Effector CD8-positive, alpha-beta T cell (primary cell): ENCODE data around the gene TEKT5.

Experiments
- DNase-seq: peaks from one replicate; lab custom pipeline; 2025; lab: John Stamatoyannopoulos, UW

Gene TEKT5

GRCh38 chr16:10608687-10609401, 85.9 kb downstream of the TEKT5 start:
- DNase-seq, result no peak

DNA sequence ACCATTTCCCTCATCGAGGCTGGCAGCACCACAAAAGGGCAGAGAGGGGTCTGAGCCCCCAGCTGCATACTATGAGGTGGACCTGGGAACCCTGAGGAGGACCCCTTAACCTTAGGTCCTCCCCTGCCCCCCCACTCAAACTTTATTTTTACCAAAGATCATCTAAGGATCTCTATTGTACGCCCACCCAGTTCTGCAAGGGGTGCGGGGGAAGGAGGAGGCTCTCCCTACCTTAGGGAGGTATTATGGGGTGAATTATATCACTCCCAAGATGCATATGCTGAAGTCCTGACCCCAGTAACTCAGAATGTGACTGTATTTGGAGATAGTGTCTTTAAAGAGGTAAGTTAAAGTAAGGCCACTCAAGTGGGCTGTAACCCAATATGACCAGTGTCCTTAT, 87.6 kb downstream of the TEKT5 start:
- DNase-seq, result no peak

DNA sequence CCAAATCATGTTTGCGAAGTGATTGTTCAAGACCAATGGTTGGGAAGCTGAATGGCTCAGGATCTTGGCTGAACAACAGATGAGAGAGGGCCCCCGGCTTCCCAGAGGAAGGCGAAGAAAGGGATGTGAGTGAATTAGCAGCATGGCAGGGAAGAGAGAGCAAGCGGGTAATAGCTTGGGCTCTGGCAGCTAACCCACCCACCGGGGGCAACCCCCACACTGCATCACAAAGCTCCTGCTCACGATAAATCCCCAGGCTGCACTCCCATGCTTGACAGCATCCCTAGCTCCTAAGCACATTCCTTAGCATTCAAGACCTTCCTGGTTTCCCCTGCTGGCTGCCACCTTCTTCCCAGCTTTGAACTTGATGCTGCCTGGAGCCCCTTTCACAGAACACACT, 88.1 kb downstream of the TEKT5 start:
- DNase-seq, result no peak

DNA sequence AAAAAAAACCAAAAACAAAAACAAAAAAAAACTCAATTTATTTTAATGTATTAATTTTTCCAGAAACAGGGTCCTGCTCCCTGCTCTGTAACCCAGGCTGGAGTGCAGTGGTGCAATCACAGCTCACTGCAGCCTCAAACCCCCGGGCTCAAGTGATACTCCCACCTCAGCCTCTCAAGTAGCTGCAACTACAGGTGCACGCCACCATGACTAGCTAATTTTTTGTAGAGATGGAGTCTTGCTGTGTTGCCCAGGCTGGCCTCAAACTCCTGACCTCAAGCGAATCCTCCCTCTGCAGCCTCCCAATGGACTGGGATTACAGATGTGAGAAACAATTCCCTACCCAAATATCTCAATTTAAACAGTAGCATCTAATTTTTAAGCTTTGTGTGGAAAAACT, 89.1 kb downstream of the TEKT5 start:
- DNase-seq, result no peak

DNA sequence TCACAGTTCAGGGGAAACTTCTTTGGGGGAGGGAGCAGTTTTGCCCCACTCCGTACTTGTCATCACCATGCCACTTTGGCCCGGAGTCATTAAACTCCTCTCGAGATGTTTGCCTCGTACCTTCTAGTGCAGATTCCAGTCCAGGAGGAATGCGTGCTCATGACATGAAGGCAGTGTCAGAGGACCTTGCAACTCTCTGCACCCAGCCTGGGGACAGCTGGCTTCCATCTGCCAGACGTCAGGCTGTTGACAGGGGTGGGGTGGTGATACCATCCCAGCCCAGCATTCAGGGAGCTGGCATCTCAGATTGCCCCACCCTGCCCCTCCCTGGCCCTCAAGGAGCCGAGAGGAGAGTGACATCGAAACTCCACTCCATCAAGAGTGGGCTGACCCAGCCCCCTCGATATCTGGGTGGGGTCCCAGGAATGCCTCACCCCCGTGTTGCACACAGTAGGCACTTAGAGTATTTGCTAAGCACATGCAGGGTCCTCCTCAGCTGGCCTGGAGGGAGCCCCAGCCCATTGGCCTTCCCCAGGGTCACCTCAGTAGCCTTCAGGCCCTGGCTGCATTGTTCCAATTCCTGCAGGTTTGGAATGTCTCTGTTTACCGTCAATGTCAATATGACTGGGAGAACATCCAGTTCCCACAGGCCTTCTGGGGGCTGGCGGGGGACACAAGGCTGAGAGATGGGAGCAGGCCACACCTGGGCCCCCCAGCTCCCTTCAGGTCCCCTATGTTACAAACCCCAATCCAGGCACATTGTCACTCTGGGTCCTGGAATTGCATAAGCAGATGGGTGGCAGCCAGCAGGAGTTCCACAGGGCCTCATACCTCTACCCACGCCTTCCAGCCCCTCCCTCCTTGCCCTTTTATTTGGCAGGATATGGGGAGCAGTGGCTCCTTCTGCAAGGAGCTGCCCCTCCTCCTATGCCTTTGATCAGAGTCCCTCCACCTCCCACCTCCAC, 93.0 kb downstream of the TEKT5 start:
- DNase-seq, result no peak

- no peak for DNase-seq
Observed at GRCh38 chr16:10600782-10601443, 93.8 kb downstream of the TEKT5 start.

- DNase-seq, result no peak
Observed at GRCh38 chr16:10599626-10600025, 95.1 kb downstream of the TEKT5 start.

DNA sequence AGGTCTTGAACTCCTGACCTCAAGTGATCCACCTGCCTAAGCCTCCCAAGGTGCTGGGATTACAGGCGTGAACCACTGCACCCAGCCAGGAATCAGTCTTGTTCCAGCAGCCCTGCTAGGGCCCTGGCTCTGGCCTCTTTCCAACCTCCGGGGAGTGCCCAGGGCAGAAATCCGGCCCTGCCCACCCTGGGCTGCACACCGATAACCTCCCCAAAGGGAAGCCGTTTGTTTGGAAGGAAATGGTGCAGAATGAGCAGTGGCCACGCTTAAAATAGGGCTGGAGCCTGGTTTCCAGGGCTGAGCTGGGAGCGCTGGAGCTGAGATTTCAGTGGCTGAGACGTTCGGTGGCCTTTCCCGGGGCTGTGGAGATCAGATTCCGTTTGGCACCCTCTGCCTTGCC, 96.6 kb downstream of the TEKT5 start:
- DNase-seq, result no peak

DNA sequence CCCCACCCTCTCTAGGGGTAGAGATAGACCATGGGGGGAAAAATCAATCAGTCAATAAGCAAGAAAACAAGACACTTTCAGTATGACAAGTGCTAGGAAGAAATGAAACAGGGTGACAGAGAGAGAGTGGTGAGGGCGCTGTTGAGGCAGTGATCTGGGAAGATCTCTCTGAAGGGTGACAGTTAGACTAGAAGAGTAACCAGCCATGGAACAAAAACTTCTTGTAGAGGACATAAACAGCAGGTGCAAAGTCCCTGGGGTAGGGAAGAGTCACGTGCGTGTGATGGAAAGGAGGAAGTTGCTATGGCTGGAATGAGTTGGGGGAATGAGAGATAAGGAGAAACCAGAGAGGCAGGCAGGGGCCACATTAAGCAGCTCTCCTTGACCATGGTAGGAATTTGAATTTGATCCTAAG, 97.5 kb downstream of the TEKT5 start:
- no peak for DNase-seq

DNA sequence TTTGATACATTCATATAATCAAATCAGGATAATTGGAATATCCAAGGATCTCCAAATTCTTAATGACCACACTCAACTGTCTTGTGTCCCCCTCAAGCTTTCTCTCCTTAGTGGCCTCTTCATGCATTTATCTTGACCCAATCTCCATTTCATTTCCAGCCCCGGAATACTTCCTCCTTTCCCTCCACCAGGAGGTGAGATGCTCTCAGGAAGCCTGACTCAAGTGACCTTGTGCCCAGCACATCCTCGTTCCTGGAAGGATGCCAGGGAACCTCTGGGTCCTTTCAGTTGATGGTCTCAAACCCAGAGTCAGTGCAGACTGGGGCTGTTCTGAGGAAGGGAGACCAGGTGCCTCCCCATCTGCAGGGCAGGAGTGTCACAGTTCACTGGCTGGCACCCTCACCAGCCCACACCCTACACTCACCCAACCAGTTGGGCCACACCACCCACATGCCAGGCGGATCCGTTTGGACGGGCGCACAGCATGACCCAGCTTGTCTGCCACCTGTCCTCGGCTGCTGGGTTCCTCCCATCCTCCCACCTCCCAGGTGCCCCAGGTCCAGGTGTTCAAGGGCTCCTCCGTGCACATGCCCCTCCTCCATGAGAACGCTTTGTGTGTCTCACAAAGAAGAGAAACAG, 100.3 kb downstream of the TEKT5 start:
- no peak for DNase-seq

- DNase-seq, result no peak
Observed at GRCh38 chr16:10592611-10593010, 102.1 kb downstream of the TEKT5 start.

DNA sequence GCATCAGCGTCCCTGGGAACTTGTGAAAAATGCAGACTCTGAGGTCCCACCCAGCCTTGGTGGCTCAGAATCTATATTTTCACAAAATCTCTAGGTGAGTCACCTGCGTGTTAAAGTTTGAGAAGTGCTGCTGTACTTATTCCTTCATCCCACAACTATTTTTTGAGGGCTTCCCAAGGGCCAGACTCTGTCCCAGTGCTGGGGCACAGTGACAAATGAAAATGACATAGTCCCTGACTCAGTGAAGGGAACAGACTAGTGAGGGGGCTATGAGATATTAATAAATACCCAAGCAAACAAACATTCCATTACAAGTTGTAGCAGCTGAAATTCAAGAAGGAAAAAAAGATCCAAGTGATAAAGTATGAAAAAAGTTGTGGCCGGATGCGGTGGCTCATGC, 104.4 kb downstream of the TEKT5 start:
- DNase-seq, result no peak

- DNase-seq, result no peak
Observed at GRCh38 chr16:10589109-10589508, 105.6 kb downstream of the TEKT5 start.

GRCh38 chr16:10587622-10588021, 107.1 kb downstream of the TEKT5 start:
- no peak for DNase-seq

- DNase-seq, result no peak
Observed at GRCh38 chr16:10584981-10585438, 109.7 kb downstream of the TEKT5 start.

DNA sequence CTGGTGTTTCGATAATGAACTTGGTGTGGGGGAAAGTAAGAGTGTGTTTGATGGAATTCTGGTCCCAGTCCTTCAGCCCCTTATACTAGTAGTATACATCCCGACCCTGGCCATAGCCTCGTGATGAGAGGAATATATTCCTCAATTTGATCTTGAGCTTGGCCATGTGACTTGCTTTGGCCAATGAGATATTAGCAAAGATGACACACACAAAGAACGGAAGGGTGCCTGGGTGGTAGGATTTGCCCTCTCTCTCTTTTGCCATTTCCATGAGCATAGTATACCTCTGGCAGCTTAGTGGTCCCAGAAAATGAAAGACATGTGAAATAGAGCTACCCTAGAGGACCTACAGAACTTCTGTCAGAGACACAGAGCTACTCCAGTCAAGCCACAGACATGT, 111.5 kb downstream of the TEKT5 start:
- no peak for DNase-seq

DNA sequence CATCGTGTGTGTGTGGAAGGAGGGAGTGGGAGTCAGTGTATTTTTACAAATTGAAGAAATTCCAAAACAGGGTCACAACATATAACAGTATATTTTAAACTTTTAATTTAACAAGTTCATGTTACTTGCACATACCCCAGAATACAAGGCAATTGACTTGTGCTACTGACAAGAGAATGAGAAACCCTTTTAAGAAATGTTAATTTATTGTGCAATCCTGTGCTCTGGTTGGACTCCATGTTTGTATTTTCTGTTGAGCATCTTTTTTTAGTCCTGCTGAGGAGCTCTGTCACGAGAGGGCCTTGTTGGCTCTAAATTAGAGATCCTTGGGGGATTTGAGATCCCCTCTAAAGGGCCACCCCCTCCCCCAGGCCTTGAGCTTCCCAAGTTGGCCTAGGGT, 113.2 kb downstream of the TEKT5 start:
- no peak for DNase-seq

DNA sequence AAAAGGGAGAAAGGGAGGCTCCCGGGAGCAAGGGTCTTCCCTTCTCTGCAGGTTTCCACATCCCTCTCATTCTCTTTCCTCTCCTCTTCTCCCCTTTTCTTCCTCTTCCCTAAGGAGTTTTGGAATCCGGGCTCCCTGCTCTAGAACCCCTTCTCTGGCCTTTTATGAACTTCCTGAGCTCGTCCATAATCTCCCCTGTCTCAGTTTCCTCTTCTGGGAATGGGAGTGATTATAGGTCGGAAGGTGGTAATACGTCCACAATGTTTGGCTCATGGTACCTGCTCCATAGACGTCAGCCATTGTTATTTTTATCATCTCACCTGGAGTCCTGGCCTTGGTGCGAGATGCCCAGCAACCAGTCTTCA, 113.9 kb downstream of the TEKT5 start:
- no peak for DNase-seq

- DNase-seq, result no peak
Observed at GRCh38 chr16:10579965-10580882, 114.5 kb downstream of the TEKT5 start, which contains the start of gene EMP2. Gene EMP2, minus strand, starts transcription at chr16:10580598. Its CDS starts 32,981 bp downstream, at chr16:10547617.

GRCh38 chr16:10579575-10579964, 115.2 kb downstream of the TEKT5 start:
- DNase-seq, result no peak
